Measurements from ENCODE around the gene KCNV2.
"Not testable (repeated sequence)": the region's sequence is repeated elsewhere in the genome, so short reads cannot be mapped to it uniquely, and the experiment has no call there.

The KCNV2 gene

GRCh38 chr9:2717385-2717784 is at the start of gene KCNV2:
KCNV2 (plus strand) TSS chr9:2717510; CDS start chr9:2717740, 230 bp downstream.
- DNase-seq, result no peak

DNA sequence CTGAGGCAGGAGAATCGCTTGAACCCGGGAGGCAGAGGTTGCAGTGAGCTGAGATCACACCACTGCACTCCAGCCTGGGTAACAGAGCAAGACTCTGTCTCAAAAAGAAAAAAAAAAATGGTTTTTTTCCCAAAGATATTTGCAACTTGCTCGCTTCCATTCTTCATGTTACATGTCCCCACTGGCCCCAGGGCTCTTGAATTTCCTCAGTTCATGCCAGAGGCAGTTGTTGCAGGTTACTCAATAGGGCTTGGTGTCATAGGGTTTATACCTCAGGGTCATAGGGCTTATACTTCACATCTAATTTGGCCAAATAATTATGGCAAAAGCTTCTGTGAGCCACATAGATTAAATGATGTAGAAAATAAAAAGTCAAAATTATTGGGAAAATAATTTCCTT is 44.1 kb upstream of the KCNV2 start:
- DNase-seq, result no peak

GRCh38 chr9:2674141-2674824 is 43.0 kb upstream of the KCNV2 start:
- DNase-seq, result no peak

GRCh38 chr9:2675834-2676233 is 41.5 kb upstream of the KCNV2 start:
- no peak for DNase-seq

DNA sequence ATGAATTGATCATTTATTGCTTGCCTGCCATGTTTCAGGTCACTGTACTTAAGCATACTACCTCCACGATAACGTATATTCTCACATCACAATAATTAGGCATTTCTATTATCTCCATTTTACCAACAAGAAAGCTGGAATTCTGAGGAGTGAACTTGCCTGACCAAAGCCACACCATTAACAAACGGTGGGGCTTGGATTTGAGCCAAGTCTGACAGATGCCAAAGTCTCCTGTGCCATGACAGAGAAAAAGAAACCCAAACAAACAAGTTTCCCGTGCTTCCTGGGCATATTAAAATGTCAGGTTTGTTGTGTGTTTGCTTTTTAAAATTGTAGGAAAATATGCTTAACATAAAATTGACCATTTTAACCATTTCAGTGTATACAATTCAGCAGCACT is 40.8 kb upstream of the KCNV2 start:
- no peak for DNase-seq

GRCh38 chr9:2677915-2678889 is 39.1 kb upstream of the KCNV2 start:
- no peak for DNase-seq

- no peak for DNase-seq
Observed at GRCh38 chr9:2679011-2679410, 38.3 kb upstream of the KCNV2 start.

DNA sequence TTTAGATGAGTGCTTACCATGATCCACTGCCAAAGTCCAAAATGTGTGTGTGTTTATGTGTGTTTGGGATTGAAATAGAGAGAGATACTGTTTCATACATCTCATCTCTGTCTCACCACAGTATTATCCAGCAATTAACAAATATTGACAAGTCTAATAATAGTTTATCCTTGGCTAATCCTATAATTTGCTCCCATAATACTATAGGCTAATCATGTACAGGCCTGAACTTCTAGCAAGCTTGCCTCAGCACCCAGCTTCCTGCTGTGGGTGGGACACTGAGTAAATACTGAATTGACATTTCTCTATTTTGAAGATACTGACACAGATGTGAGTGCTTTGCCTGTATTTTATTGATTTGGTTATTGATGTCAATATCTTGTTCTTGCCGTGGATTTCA is 35.3 kb upstream of the KCNV2 start:
- DNase-seq, result no peak

- DNase-seq, result no peak
Observed at GRCh38 chr9:2686911-2687310, 30.4 kb upstream of the KCNV2 start.

DNA sequence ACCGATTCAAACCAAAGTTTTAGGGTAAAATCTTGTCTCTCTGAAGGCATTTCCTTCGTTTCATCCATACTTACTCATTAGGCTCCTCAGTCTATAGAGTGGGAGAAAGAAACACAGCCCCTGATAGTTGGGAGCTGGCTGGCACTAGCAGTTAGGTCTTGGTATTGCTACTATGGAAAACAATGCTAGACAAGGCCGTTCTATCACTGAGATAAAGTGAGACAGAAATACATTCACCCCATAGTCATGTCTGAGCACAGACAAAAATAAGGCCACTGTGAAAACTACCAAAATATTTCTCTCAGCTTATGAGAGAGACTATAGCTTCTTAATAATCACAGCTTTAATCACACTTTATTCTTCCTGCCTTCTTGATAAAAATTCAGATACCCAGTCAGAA is 28.7 kb upstream of the KCNV2 start:
- no peak for DNase-seq

GRCh38 chr9:2691212-2691611 is 26.1 kb upstream of the KCNV2 start:
- DNase-seq, result no peak

GRCh38 chr9:2691626-2692025 is 25.7 kb upstream of the KCNV2 start:
- no peak for DNase-seq

- DNase-seq, result no peak
Observed at GRCh38 chr9:2693056-2693455, 24.3 kb upstream of the KCNV2 start.

DNA sequence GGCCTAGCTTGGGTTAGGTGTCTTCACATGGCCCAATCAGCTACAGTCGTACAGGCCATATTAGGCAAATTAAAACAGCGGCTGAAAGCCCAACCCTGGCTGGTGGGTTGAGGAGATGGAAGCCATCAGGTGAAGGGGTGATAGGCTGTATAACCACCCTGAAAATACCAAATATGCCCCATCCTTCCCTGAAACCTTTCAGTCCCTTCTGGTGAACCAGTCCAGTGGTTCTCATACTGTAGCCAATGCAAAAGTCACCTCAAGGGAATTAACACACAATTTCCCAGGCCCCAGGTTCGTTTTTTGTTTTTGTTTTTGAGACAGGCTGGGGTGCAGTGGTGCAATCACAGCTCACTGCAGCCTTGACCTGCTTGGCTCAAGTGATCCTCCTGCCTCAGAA is 19.8 kb upstream of the KCNV2 start:
- DNase-seq, result no peak

GRCh38 chr9:2700398-2700797 is 16.9 kb upstream of the KCNV2 start:
- no peak for DNase-seq

GRCh38 chr9:2700909-2701550 is 16.3 kb upstream of the KCNV2 start:
- DNase-seq, result no peak

GRCh38 chr9:2704504-2704903 is 12.8 kb upstream of the KCNV2 start:
- no peak for DNase-seq

DNA sequence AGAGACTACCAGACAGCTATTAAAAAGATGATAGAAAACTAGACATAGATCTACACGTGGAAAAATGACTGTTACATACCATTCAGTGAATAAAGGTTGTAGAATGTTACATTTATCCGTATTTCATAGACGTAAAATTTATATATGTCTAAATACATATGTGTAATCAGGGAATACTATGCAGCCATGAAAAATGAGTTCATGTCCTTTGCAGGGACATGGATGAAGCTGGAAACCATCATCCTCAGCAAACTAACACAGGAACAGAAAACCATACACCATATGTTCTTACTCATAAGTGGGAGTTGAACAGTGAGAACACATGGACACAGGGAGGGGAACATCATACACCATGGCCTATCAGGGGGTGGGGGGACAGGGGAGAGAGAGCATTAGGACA is 10.1 kb upstream of the KCNV2 start:
- not testable (repeated sequence) for DNase-seq

DNA sequence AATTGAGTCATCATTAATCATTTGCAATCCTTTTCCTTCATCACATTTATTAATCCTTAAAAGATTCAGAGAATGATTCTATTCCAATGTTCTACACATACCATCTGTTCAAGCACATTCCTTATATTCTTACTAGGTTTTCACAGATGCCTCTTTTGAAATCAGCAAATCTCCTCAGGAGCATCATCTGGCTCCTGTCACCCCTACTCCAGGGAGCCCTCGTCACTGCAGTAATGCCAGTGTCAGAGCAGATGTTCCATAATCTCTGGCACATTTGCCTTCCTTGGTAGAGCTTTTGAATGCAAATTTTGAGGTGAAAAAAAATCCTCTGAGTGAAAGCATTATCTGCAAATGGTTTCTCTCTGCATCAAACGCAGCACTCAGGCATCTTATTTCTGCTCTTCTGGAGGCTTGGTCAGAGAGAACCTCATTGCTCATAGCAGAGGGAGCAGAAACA is 7.6 kb upstream of the KCNV2 start:
- DNase-seq, result no peak

DNA sequence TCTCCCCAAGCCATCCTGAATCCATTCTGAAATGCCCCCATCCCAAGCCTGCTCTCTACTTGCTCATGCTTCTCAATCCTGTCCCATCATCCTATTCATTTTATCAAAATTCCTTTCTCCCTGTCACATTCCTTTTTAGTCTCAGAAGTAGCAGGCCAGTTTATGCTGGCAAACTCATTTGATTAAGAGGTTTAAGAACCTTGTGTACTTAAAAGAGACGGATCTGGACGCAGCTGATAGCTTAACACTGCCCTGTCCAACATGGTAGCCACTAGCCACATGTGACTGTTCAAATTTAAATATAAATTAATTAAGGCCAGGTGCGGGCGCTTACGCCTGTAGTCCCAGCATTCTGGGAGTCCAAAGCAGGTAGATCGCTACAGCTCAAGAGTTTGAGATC is 5.6 kb upstream of the KCNV2 start:
- no peak for DNase-seq

- no peak for DNase-seq
Observed at GRCh38 chr9:2718001-2718697, 839 bp downstream of the KCNV2 start.

DNA sequence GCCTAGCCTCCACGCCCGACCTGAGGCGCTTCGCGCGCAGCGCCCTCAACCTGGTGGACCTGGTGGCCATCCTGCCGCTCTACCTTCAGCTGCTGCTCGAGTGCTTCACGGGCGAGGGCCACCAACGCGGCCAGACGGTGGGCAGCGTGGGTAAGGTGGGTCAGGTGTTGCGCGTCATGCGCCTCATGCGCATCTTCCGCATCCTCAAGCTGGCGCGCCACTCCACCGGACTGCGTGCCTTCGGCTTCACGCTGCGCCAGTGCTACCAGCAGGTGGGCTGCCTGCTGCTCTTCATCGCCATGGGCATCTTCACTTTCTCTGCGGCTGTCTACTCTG is 1.4 kb downstream of the KCNV2 start:
- no peak for DNase-seq

DNA sequence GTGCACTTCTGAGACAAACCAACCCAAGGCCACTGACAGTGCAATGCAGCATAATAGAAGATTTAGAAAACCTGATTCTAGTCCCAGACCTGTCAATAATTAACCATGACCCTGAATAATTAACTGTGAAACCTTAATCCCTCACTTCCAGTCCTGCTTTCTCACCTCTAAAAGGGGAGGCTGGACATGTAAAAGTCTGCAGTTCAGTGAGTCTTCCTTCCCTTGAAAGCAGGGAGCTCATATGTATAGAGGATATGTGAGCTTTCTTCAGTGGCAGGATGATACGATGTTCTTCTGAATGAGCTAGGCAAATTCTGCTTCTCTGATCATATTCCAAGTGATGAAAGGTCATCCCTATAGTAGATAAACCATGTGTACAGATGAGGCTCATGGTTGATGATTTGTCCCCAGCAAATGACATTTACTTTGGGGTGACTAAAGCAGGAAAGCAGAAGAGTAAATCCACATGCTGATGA is 2.9 kb downstream of the KCNV2 start:
- DNase-seq, result no peak

All from stimulated activated naive CD4-positive, alpha-beta T cell treated with Interleukin-2 at 50 U/mL for 16 hours (primary cell).